Hepatocyte (in vitro differentiated cells): ENCODE data around the gene FAM83E. TPM values are rescaled to one million over a fixed set of nuclear protein-coding genes. Genes with fewer than 3 reads are reported as not detected.

Source experiments
- DNase-seq: peaks from one replicate; pipeline ENCODE4 v3.0.0-alpha.2; 2016; ENCODE audit warnings: low spot score
- H2AFZ ChIP-seq: fragments of 200-600 bp; sonication (generic); 2 replicates; pipeline ENCODE4 v1.6.0; 2016; ENCODE audit warnings: antibody characterized with exemption, mild to moderate bottlenecking
- H3K27ac ChIP-seq: fragments of 200-600 bp; sonication (generic); 2 replicates; pipeline ENCODE4 v1.5.1; 2016; ENCODE audit warnings: mild to moderate bottlenecking
- H3K27me3 ChIP-seq: fragments of 200-600 bp; sonication (generic); 2 replicates; pipeline ENCODE4 v1.6.1; 2016
- H3K36me3 ChIP-seq: fragments of 200-600 bp; sonication (generic); replicated peaks from 2 replicates; pipeline ENCODE4 v1.5.1; 2016; ENCODE audit warnings: low read depth; ENCODE audit not compliant: insufficient read depth
- H3K4me1 ChIP-seq: fragments of 200-600 bp; sonication (generic); 2 replicates; pipeline ENCODE4 v1.5.1; 2016; ENCODE audit warnings: mild to moderate bottlenecking, moderate library complexity; ENCODE audit not compliant: insufficient read depth
- H3K4me2 ChIP-seq: fragments of 200-600 bp; sonication (generic); 2 replicates; pipeline ENCODE4 v1.6.0; 2016
- H3K4me3 ChIP-seq: fragments of 200-600 bp; sonication (generic); 2 replicates; pipeline ENCODE4 v1.5.1; 2016; ENCODE audit warnings: mild to moderate bottlenecking
- H3K79me2 ChIP-seq: fragments of 200-600 bp; sonication (generic); 2 replicates; pipeline ENCODE4 v1.6.0; 2017; ENCODE audit warnings: mild to moderate bottlenecking
- H3K9me2 ChIP-seq: fragments of 200-600 bp; sonication (generic); replicated peaks from 2 replicates; pipeline ENCODE4 v1.6.0; 2017; ENCODE audit warnings: mild to moderate bottlenecking; ENCODE audit not compliant: insufficient read depth
- H3K9me3 ChIP-seq: fragments of 200-600 bp; sonication (generic); 2 replicates; pipeline ENCODE4 v1.5.1; 2016; ENCODE audit warnings: low read depth, mild to moderate bottlenecking
- H4K20me1 ChIP-seq: fragments of 200-600 bp; sonication (generic); 2 replicates; pipeline ENCODE4 v1.6.0; 2016; ENCODE audit warnings: mild to moderate bottlenecking; ENCODE audit not compliant: insufficient read depth, poor library complexity, severe bottlenecking
- EZH2 ChIP-seq: fragments of 200-600 bp; sonication (generic); IDR thresholded peaks from 2 replicates; pipeline ENCODE4 v1.6.1; 2016; ENCODE audit warnings: antibody characterized with exemption, mild to moderate bottlenecking, borderline replicate concordance
- EZH2phosphoT487 ChIP-seq: fragments of 200-600 bp; sonication (generic); IDR thresholded peaks from one replicate; pipeline ENCODE4 v1.6.1; 2018; ENCODE audit warnings: antibody characterized with exemption, mild to moderate bottlenecking, low read depth, moderate library complexity; ENCODE audit not compliant: unreplicated experiment, severe bottlenecking
- WGBS: methylation state at CpG from one replicate; pipeline ENCODE4 v1.1.6; 2016; ENCODE audit warnings: low lambda C conversion rate; ENCODE audit errors: missing lambda C conversion rate; 5-methylcytosine and 5-hydroxymethylcytosine counted together
- polyA plus RNA-seq: library from polyadenylated mRNA; unstranded; fragments of >200 nt; fragmentation: Nextera tagmentation; extraction: Ambion mirVana; gene quantifications from 2 replicates; pipeline ENCODE4 v1.2.1, GENCODE V29; 2016
- total RNA-seq: library from RNA; depleted of rRNA; stranded (reverse); fragments of >200 nt; gene quantifications from 2 replicates; pipeline ENCODE4 v1.2.3, GENCODE V29; 2014
- TF ChIP-seq, protein P1 (sequence below): fragments of 200-600 bp; sonication (generic); IDR thresholded peaks from 2 replicates; pipeline ENCODE4 v1.5.1; 2016; ENCODE audit warnings: antibody characterized with exemption, mild to moderate bottlenecking; ENCODE audit not compliant: poor library complexity

Gene FAM83E
- total and polyA plus RNA-seq, 2 experiments from 2014 or later: 12.4 to 22.2 TPM

DNA sequence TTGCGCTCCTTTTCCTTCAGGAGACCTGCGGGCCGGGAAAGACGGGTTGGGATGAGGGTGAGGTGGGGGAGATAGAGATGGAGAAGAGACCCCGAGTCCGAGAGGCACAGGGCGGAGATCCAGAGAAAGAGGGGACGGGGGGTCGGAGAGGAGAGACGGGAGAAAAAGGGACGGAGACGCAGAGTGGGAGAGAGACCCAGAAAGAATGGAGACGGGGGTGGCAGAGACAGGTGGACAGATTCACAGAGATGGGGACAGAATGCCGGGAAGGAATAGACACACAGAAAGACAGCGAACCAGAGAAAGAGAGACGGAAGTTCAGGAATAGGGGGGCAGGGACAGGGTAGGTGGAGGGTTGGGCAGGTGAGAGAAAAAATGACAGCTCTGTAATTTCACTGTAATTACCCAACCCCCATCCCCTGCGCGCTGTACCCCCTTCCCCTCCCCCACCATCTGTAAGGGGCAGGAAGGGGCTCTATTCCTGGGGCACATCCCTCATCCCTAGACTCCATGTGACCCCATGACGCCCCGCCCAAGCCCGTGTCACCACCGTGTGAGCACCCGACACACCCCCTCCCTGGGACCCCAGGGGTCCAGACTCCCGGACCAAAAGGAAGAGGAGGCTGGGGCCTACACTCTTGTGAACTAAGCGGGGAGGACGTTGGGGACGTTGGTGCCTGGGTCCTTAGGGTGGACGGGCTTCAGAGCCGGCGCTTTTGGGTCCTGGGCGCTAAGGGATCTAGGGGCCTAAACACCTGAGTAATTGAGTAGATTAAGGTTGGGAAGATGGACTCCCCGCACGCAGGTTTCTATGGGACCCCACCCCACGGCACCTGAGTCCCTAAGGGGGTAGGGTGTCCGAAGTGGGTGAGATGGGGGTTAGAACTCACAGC lies 21.3 kb upstream of the FAM83E start:
- peak overlapping the region; percentile 76 for H3K4me2 ChIP-seq
- no peaks in the 10 kb centered on the region for H3K36me3 ChIP-seq
- no peaks in the 10 kb centered on the region for H4K20me1 ChIP-seq
- H3K9me2 ChIP-seq: no peaks in the 10 kb centered on the region
- no peaks in the 10 kb centered on the region for H3K9me3 ChIP-seq
- WGBS: 8% methylated on average over 31 of the region's 35 CpGs
- peak overlapping the region; percentile 22 for H2AFZ ChIP-seq
- H3K27ac ChIP-seq: peak overlapping the region; percentile 78
- TF ChIP-seq, protein P1, sequence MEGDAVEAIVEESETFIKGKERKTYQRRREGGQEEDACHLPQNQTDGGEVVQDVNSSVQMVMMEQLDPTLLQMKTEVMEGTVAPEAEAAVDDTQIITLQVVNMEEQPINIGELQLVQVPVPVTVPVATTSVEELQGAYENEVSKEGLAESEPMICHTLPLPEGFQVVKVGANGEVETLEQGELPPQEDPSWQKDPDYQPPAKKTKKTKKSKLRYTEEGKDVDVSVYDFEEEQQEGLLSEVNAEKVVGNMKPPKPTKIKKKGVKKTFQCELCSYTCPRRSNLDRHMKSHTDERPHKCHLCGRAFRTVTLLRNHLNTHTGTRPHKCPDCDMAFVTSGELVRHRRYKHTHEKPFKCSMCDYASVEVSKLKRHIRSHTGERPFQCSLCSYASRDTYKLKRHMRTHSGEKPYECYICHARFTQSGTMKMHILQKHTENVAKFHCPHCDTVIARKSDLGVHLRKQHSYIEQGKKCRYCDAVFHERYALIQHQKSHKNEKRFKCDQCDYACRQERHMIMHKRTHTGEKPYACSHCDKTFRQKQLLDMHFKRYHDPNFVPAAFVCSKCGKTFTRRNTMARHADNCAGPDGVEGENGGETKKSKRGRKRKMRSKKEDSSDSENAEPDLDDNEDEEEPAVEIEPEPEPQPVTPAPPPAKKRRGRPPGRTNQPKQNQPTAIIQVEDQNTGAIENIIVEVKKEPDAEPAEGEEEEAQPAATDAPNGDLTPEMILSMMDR: no peak
- TF ChIP-seq EZH2 (no peak), EZH2phosphoT487 (no peak)
- peak overlapping the region; percentile 43 for H3K4me3 ChIP-seq
- peaks cover 5% of the 10 kb centered on the region for H3K79me2 ChIP-seq
- peaks cover 21% of the 10 kb centered on the region for H3K4me1 ChIP-seq
- H3K27me3 ChIP-seq: no peaks in the 10 kb centered on the region
- DNase-seq: peak; percentile 60

DNA sequence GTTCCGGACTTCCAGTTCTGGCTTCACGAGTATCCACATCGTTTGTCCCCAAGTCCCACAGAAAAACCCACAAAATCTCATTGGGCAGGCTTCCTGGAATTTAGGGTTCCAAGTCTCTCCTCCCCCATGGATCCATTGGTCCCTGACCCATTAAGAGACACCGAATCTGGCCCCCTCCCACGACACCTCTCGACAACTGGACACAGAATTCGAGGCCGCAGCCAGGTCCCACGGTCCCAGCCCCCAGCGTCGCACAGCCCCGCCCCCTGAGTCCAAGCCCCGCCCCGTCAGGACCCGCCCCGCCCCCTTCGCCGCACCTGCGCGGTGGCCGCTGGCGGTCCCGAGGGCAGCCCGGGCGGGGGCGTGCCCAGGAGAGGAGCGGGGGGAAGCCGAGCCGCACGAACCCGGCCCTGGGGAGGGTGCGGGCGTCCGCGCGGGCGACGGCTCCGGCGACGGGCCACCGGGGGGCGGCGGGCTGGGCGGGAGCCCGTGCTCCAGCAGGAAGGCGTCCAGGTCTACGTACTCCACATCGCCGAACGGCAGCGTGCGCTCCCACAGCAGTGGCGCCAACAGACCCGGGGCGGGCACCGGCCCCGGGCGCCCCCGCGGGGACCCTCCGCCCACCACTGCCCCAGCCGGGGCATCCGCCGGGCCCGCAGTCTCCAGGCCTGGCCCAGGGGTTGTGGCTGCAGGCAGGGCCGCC lies 20.5 kb upstream of the FAM83E start:
- Histone ChIP-seq H3K9me2 (no peaks in the 10 kb centered on the region), H3K36me3 (no peaks in the 10 kb centered on the region), H4K20me1 (no peaks in the 10 kb centered on the region), H3K4me1 (peaks cover 29% of the 10 kb centered on the region), H3K4me3 (peak overlapping the region; percentile 43), H3K9me3 (no peaks in the 10 kb centered on the region), H3K27me3 (no peaks in the 10 kb centered on the region), H2AFZ (peak overlapping the region; percentile 22), H3K4me2 (peak overlapping the region; percentile 76), H3K79me2 (peaks cover 5% of the 10 kb centered on the region), H3K27ac (peak overlapping the region; percentile 81)
- peak; percentile 90 for DNase-seq
- TF ChIP-seq EZH2phosphoT487 (no peak), EZH2 (no peak)
- TF ChIP-seq, protein P1: no peak
- WGBS: 16% methylated on average over 9 of the region's 67 CpGs

DNA sequence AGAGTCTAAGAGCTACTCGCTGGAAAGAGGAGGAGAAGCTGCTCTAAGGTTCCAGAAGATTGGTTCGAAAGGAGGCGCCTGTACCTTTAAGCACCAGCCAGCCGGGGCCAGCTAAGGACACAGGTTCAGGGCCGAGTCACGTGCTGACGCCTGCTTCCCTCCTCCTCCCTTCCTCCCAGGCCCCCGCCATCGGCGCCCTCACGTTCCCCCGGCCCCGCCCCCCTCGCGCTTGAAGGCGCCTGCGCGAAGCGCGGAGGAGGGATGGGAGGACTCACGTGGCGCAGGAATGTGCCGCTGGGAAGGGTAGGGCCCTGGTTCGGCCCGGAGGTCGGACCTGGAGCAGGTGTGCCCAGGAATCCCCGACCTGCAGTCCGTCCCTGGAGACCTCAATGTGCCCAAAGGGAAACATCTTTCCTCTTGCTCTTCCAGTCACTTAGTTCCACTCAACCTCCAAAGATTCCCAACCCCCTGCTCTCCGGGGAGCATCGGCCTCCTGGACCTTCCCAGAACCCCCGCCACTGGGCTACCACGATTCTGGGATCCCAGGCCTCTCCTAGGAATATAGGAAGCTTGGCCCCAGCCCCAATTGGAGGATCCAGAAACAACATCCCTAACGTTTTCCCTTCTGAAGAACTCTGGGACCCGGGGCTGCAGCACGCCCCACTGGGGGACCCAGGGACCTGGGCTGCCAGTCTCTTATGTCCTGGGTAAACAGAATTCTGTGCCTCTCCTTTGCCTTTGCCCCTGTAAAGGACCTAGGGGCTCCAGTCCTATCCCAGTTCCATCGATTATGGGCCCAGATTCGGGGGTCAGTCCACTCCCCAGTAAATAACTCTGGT lies 19.8 kb upstream of the FAM83E start:
- Histone ChIP-seq H3K9me2 (no peaks in the 10 kb centered on the region), H4K20me1 (no peaks in the 10 kb centered on the region), H3K36me3 (no peaks in the 10 kb centered on the region), H3K9me3 (no peaks in the 10 kb centered on the region), H3K27ac (peak overlapping the region; percentile 81), H3K79me2 (peaks cover 5% of the 10 kb centered on the region), H3K4me2 (peak overlapping the region; percentile 76), H3K4me1 (peaks cover 37% of the 10 kb centered on the region), H3K4me3 (no peak overlapping the region), H3K27me3 (no peaks in the 10 kb centered on the region), H2AFZ (no peak overlapping the region)
- 15% methylated on average over 34 of the region's 37 CpGs for WGBS
- TF ChIP-seq, protein P1: no peak
- no peak for TF ChIP-seq EZH2
- DNase-seq: peak; percentile 98
